ENCODE results near the gene BRAF.
"Not testable (repeated sequence)": the region's sequence is repeated elsewhere in the genome, so short reads cannot be mapped to it uniquely, and the experiment has no call there.

Gene BRAF

GRCh38 chr7:140883378-140883777 is 41.4 kb downstream of the BRAF start:
- Histone ChIP-seq H3K4me2 (ENCODE audit: low read depth, low read length, poor library complexity, severe bottlenecking) (no peak overlapping the region), H3K9me2 (replicated peaks; ENCODE audit: insufficient read depth, low read length) (no peaks in the 10 kb centered on the region), H3K27me3 (ENCODE audit: low read length) (no peaks in the 10 kb centered on the region), H3K4me3 (ENCODE audit: insufficient read depth, low read length, poor library complexity, severe bottlenecking) (no peak overlapping the region), H3K9me3 (ENCODE audit: insufficient read depth, low read length) (no peaks in the 10 kb centered on the region), H3F3A (ENCODE audit: insufficient read depth) (no peaks in the 10 kb centered on the region), H2AFZ (ENCODE audit: low read depth, low read length, severe bottlenecking) (no peak overlapping the region), H3K79me2 (ENCODE audit: insufficient read depth, low read length) (peaks cover 22% of the 10 kb centered on the region; the same call in 1 of the 2 replicates), H3K27ac (ENCODE audit: low read depth, low read length) (no peak overlapping the region), H3K9ac (ENCODE audit: low read length) (no peak overlapping the region), H4K20me1 (ENCODE audit: low read depth, low read length) (no peaks in the 10 kb centered on the region), H3K36me3 (ENCODE audit: low read length) (no peaks in the 10 kb centered on the region)
- no peak for TF ChIP-seq EZH2phosphoT487 (conservative IDR thresholded peaks at IDR 0.05; ENCODE audit: low read length)
- TF ChIP-seq, protein P1, sequence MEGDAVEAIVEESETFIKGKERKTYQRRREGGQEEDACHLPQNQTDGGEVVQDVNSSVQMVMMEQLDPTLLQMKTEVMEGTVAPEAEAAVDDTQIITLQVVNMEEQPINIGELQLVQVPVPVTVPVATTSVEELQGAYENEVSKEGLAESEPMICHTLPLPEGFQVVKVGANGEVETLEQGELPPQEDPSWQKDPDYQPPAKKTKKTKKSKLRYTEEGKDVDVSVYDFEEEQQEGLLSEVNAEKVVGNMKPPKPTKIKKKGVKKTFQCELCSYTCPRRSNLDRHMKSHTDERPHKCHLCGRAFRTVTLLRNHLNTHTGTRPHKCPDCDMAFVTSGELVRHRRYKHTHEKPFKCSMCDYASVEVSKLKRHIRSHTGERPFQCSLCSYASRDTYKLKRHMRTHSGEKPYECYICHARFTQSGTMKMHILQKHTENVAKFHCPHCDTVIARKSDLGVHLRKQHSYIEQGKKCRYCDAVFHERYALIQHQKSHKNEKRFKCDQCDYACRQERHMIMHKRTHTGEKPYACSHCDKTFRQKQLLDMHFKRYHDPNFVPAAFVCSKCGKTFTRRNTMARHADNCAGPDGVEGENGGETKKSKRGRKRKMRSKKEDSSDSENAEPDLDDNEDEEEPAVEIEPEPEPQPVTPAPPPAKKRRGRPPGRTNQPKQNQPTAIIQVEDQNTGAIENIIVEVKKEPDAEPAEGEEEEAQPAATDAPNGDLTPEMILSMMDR (IDR thresholded peaks at IDR 0.05; ENCODE audit: insufficient read depth, low read length, poor library complexity, severe bottlenecking): no peak

- not testable (repeated sequence) for H3F3A ChIP-seq (ENCODE audit: insufficient read depth); H3K9me3 ChIP-seq (ENCODE audit: insufficient read depth, low read length); H3K27ac ChIP-seq (ENCODE audit: low read depth, low read length); H3K9me2 ChIP-seq (replicated peaks; ENCODE audit: insufficient read depth, low read length); H3K4me3 ChIP-seq (ENCODE audit: insufficient read depth, low read length, poor library complexity, severe bottlenecking); H3K4me2 ChIP-seq (ENCODE audit: low read depth, low read length, poor library complexity, severe bottlenecking); H4K20me1 ChIP-seq (ENCODE audit: low read depth, low read length); H3K36me3 ChIP-seq (ENCODE audit: low read length); H3K27me3 ChIP-seq (ENCODE audit: low read length); H3K9ac ChIP-seq (ENCODE audit: low read length); H2AFZ ChIP-seq (ENCODE audit: low read depth, low read length, severe bottlenecking)
- H3K79me2 ChIP-seq (ENCODE audit: insufficient read depth, low read length): peaks cover 18% of the 10 kb centered on the region; the same call in 1 of the 2 replicates
Observed at GRCh38 chr7:140882834-140883233, 41.9 kb downstream of the BRAF start.

GRCh38 chr7:140881507-140882228 is 43.1 kb downstream of the BRAF start:
- TF ChIP-seq EZH2phosphoT487 (conservative IDR thresholded peaks at IDR 0.05; ENCODE audit: low read length): no peak
- TF ChIP-seq, protein P1 (IDR thresholded peaks at IDR 0.05; ENCODE audit: insufficient read depth, low read length, poor library complexity, severe bottlenecking): no peak
- Histone ChIP-seq H3K36me3 (ENCODE audit: low read length) (no peaks in the 10 kb centered on the region), H3F3A (ENCODE audit: insufficient read depth) (no peaks in the 10 kb centered on the region), H3K27ac (ENCODE audit: low read depth, low read length) (no peak overlapping the region), H3K9ac (ENCODE audit: low read length) (no peak overlapping the region), H3K4me2 (ENCODE audit: low read depth, low read length, poor library complexity, severe bottlenecking) (no peak overlapping the region), H2AFZ (ENCODE audit: low read depth, low read length, severe bottlenecking) (no peak overlapping the region), H3K27me3 (ENCODE audit: low read length) (no peaks in the 10 kb centered on the region), H3K9me2 (replicated peaks; ENCODE audit: insufficient read depth, low read length) (no peaks in the 10 kb centered on the region), H4K20me1 (ENCODE audit: low read depth, low read length) (peaks cover 3% of the 10 kb centered on the region; the same call in 1 of the 2 replicates), H3K9me3 (ENCODE audit: insufficient read depth, low read length) (no peaks in the 10 kb centered on the region), H3K4me3 (ENCODE audit: insufficient read depth, low read length, poor library complexity, severe bottlenecking) (no peak overlapping the region), H3K79me2 (ENCODE audit: insufficient read depth, low read length) (peaks cover 19% of the 10 kb centered on the region; the same call in 1 of the 2 replicates)

DNA sequence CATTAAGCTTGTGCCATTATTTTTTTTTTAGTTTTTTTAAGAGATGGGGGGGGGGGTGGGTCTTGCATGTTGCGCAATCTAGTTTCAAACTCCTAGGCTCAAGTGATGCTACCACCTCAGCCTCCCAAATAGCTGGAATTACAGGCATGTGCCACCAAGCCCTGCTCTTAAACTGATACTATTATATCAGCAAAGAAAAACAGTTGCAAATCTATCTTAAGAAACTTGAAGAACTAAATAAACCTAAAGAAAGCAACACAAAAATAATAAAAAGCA is 47.5 kb downstream of the BRAF start:
- Histone ChIP-seq H3K9me3 (ENCODE audit: insufficient read depth, low read length) (no peaks in the 10 kb centered on the region), H3K27me3 (ENCODE audit: low read length) (no peaks in the 10 kb centered on the region), H3K79me2 (ENCODE audit: insufficient read depth, low read length) (peaks cover 26% of the 10 kb centered on the region), H3K9ac (ENCODE audit: low read length) (no peak overlapping the region), H3K4me3 (ENCODE audit: insufficient read depth, low read length, poor library complexity, severe bottlenecking) (no peak overlapping the region), H4K20me1 (ENCODE audit: low read depth, low read length) (peaks cover 11% of the 10 kb centered on the region; the same call in 1 of the 2 replicates), H3K4me2 (ENCODE audit: low read depth, low read length, poor library complexity, severe bottlenecking) (no peak overlapping the region), H2AFZ (ENCODE audit: low read depth, low read length, severe bottlenecking) (no peak overlapping the region), H3K27ac (ENCODE audit: low read depth, low read length) (no peak overlapping the region), H3K9me2 (replicated peaks; ENCODE audit: insufficient read depth, low read length) (no peaks in the 10 kb centered on the region), H3K36me3 (ENCODE audit: low read length) (no peaks in the 10 kb centered on the region), H3F3A (ENCODE audit: insufficient read depth) (no peaks in the 10 kb centered on the region)
- TF ChIP-seq, protein P1 (IDR thresholded peaks at IDR 0.05; ENCODE audit: insufficient read depth, low read length, poor library complexity, severe bottlenecking): no peak
- no peak for TF ChIP-seq EZH2phosphoT487 (conservative IDR thresholded peaks at IDR 0.05; ENCODE audit: low read length)

All from SU-DHL-6 (cell line).